ENCODE data around the gene SLC19A1.

DNA sequence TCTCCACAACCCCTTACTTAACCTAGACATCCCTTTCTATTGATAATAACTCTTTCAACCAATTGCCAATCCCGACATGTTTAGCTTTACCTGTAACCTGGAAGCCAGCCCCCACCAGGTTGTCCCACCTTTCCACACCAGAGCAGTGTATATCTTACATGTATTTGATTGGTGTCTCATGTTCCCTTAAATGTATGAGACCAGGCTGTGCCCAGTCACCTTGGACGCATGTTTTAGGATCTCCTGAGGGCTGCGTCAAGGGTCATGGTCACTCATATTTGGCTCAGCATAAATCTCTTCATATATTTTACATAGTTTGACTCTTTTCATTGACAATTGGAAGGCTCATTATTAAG is 5.3 kb upstream of the SLC19A1 start:
- TF ChIP-seq, protein P1, sequence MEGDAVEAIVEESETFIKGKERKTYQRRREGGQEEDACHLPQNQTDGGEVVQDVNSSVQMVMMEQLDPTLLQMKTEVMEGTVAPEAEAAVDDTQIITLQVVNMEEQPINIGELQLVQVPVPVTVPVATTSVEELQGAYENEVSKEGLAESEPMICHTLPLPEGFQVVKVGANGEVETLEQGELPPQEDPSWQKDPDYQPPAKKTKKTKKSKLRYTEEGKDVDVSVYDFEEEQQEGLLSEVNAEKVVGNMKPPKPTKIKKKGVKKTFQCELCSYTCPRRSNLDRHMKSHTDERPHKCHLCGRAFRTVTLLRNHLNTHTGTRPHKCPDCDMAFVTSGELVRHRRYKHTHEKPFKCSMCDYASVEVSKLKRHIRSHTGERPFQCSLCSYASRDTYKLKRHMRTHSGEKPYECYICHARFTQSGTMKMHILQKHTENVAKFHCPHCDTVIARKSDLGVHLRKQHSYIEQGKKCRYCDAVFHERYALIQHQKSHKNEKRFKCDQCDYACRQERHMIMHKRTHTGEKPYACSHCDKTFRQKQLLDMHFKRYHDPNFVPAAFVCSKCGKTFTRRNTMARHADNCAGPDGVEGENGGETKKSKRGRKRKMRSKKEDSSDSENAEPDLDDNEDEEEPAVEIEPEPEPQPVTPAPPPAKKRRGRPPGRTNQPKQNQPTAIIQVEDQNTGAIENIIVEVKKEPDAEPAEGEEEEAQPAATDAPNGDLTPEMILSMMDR (IDR thresholded peaks at IDR 0.05 in 4 of 5, conservative IDR thresholded peaks at IDR 0.05 in 1 of 5), result no peak
- TF ChIP-seq POLR2A (IDR thresholded peaks at IDR 0.05), result no peak
